Measurements from ENCODE around the gene FXYD7.
"Not testable (repeated sequence)": the region's sequence is repeated elsewhere in the genome, so short reads cannot be mapped to it uniquely, and the experiment has no call there.

Gene FXYD7

DNA sequence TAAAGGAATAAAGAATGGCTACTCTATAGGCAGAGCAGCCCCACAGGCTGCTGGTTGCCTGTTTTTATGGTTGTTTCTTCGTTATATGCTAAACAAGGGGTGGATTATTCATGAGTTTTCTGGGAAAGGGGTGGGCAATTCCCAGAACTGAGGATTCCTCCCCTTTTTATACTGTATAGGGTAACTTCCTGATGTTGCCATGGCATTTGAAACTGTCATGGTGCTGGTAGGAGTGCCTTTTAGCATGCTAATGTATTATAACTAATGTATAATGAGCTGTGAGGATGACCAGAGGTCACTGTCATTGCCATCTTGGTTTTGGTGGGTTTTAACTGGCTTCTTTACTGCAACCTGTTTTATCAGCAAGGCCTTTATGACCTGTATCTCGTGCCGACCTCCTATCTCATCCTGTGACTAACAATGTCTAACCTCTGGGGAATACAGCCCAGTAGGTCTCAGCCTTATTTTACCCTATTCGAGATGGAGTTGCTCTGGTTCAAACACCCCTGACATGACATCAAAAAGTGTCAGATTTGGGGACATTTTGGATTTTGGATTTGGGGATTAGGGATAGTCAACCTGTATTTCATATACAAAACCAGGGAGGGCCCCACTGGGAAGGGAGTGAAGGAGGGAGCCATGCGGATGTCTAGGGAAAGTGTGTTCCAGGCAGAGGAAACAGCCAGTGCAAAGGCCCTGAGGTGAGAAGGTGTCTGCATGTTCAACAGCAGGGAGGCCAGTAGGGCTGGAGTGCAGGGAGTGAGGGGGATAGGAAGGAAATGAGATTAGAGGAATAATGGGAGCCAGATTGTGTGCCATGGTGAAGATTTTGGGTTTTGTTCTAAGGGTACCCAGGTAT is 22.4 kb downstream of the FXYD7 start:
- DNase-seq (ENCODE audit: low read depth), result no peak

DNA sequence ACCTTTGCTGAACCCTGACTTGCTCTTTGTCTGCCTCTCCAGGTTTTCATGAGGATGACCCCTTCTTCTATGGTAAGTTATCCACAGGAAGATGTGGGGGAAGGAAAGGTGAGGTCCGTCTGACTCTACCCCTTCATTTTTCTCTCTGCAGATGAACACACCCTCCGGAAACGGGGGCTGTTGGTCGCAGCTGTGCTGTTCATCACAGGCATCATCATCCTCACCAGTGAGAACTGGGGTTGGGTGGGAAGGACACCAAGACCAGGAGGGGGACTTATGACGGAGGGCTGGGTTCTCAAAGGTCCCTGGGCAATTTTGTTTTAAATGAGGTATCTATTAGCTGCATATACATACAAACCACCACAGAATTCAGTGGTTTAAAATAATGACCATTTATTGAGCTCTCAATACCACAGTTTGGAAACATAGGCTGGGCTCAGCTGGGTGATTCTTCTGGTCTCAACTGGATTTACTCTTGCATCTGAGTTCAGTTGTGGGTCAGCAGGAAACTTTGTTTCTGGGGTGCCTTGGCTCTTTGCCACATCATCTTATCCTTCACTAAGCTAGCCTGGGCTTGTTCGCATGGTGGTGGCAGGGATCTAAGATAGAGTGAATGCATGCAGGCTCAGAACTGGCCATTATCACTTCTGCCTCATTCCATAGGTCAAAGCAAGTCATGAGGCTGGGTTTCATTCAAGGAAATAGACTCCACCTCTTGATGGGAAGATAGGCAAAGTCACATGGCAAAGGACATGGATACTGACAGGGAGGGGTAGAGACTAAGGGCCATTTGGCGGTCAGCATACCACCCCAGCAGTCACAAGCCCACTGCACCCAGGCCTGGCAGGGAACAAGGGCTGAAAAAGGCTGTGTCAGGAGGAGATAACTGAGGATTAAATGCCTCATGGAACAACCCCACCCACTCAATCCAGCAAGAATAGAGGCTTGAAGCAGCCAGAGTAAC is 23.3 kb downstream of the FXYD7 start:
- no peak for DNase-seq (ENCODE audit: low read depth)

DNA sequence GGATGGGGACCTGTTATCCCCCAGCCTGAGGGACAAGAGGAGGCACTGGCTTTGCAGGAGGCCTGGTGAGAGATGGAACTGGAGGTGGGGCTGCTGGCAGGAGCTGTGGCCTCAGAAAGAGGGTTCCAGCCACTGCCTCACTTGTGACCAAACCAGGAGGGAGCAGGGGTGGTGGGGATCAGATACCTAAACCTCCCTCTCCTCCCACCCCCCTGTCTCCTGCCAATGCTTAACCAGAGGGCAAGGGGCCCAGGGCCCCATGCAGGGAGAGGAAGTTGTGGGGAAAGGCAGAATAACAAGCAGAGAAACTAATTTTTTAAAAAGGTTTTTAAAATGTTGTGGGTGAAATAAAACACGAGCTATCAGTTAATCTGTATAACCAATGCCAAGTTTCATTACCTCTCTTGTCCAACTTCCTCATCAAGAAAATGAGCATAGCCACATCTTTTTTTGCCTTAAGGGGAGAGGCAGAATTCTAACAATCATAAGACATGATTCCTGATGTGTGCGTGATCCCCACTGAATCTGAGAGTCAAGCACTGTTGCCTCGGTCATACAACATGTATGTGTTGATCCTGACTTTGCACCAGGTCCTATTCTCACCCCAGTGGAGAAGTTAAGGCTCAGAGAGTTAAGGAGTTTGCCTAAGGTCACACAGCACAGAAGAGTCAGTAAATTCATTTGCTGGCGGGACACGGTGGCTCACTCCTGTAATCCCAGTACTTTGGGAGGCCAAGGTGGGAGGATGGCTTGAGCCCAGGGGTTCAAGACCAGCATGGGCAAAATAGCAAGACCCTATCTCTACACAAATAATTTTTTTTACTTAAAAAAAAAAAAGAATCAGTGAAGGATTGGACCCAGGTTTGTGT is 24.4 kb downstream of the FXYD7 start:
- DNase-seq (ENCODE audit: low read depth), result no peak

DNA sequence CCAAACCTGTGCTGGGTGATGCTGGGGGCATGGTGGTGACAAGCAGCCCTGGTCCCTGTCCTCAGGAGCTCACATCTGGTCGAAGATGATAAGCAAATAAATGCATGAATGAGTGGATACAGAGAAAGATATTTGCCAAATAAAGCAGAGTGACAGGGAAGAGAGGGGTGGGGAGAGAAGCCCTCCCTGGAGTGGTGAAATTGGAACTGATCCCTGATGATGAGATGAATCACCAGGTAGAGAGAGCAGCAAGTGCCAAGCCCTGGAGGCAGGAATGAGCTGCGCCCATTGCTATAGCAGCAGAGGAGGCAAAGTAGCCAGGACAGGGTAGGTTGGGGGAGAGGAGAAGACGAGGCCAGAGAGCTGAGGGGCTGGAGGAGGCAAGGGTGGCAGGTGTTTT is 25.1 kb downstream of the FXYD7 start:
- no peak for DNase-seq (ENCODE audit: low read depth)

GRCh38 chr19:35169221-35169995 is 26.4 kb downstream of the FXYD7 start:
- DNase-seq (ENCODE audit: low read depth), result no peak

DNA sequence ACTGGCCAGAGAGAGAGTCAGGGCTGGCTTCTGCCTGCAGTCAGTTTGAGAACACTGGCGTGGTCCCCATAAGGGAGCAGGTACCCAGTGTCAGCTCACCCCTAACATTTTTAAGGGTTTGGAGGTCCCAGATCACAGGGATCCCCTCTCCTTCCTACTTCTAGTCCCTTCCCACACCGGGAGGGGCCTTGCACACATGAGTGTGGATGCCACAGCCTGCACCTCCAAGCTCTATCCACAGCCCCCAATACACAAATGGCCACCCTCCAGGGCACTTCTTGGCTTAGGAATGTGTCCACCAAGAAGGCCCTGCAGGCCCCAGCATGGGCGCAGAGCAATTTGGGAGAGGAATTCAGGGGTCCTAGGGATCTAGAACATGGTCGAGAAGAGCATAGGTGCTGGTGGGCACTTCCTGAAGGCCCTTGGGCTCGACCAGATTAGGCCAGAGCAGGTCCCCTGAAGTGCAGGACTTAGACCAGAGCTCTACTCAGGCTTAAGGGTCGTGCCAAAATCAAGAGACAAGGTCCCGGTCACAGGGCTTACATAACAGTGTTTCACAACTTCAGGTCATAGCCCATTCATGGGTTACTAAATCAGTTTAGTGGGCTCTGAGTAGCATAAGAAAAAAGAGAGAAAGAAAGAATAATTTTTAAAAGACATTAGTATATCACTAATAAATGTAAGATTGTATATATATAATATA is 27.5 kb downstream of the FXYD7 start:
- no peak for DNase-seq (ENCODE audit: low read depth)

GRCh38 chr19:35171730-35172129 is 28.7 kb downstream of the FXYD7 start:
- no peak for DNase-seq (ENCODE audit: low read depth)

GRCh38 chr19:35174226-35174625 is 31.2 kb downstream of the FXYD7 start:
- DNase-seq (ENCODE audit: low read depth), result no peak

DNA sequence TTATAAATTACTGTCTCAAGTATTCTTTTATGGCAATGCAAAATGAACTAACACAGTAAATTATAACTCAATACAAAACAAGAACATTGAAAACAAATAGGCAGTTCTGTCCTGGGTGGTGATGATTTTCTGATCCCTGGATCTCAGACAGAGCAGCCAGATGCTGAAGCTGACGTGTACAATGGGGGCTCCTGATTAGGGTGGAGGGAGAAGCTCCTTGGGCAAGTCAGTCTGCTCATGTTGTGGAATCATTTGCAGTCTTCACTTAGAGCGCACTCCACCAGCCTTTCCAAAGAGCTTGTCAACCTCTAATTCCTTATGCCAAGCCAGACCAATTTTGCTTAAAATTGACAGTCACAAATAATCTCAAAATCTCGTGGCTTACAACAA is 33.1 kb downstream of the FXYD7 start:
- no peak for DNase-seq (ENCODE audit: low read depth)

GRCh38 chr19:35177377-35178274 is 34.6 kb downstream of the FXYD7 start:
- no peak for DNase-seq (ENCODE audit: low read depth)

- no peak for DNase-seq (ENCODE audit: low read depth)
These were observed 35.6 kb downstream of the FXYD7 start for GRCh38 chr19:35178701-35179100.

DNA sequence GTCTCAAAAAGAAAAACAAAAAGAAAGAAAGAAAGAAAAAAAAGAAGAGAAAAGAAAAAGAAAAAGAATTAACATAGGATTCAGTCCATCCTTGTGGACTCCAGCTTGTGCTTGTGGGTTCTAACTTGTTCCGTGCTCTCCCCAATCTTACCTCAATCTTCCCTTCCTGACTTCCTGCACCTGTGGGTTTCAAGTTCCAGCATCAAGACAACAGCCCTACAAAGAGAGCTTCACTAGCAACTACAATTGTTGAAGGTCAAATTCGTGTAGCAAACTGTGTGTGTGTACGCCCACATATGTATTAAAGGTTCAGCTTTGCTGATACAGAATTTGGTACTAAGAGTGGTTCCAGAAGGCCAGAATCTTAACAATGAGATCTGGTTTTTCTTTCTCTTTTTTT is 36.8 kb downstream of the FXYD7 start:
- DNase-seq (ENCODE audit: low read depth), result no peak

GRCh38 chr19:35181387-35181786 is 38.3 kb downstream of the FXYD7 start:
- DNase-seq (ENCODE audit: low read depth), result no peak

- DNase-seq (ENCODE audit: low read depth), result no peak
These were observed 41.2 kb downstream of the FXYD7 start for GRCh38 chr19:35184267-35184666.

DNA sequence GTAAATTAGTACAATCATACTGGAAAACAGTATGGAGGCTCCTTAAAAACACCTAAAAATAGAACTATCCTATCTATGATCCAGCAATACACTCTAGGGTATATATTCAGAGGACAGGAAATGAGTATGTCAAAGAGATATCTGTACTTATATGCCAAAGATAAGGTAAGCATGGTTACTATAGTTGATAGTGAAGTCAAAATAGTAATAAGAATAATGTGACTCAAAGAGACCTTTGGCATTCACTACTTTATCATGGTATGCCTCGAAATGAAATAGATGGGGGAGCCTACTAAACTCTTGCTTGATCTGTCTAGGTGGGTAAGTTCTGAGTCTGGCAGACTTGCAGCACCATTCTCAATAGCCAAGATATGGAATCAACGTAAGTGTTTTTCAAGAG is 41.8 kb downstream of the FXYD7 start:
- DNase-seq (ENCODE audit: low read depth), result no peak

DNA sequence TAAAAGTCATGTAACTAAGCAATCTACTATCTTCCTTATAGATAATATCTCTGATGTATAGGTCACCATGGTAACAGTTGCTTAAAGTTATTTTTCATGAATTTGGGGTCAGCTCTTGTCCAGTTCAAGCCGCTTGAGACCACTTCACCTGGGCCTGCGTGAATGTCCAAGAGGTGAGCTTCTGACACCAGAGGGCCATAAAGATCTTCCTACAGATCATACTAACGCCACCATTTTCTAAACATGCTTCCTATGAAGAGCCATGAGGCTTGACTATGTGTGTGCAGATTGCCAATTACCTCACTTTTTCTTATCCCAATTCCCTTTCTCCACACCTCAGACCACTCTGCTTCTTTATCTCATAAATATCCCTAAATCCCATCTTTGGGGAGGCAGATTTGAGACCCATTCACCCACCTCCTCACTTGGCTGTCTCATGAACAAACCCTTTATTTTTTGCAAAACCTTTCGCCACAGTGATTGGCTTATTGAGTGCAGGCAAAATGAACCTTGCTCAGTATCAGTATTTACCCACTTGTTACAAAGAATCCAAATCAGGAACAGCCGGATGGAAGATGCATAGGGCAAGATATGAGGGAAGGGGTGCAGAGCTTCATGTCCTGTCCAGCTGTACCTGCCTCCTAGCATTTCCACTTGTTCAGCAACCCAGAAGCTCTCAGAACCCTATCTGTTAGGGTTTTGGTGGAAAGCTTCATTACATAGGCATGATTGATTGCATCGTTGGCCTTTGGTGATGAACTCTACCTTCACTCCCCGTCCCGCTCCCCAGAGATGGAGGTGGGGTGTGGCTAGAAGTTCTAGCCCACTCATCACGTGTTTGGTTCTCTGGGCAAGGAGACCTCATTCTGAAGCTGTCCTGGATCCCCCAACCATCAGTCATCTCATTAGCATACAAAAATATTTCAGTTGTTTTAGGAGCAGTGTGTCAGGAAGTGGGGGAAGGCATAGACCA is 51.2 kb downstream of the FXYD7 start:
- DNase-seq (ENCODE audit: low read depth), result no peak

- no peak for DNase-seq (ENCODE audit: low read depth)
These were observed 52.8 kb downstream of the FXYD7 start for GRCh38 chr19:35195830-35196229.

DNA sequence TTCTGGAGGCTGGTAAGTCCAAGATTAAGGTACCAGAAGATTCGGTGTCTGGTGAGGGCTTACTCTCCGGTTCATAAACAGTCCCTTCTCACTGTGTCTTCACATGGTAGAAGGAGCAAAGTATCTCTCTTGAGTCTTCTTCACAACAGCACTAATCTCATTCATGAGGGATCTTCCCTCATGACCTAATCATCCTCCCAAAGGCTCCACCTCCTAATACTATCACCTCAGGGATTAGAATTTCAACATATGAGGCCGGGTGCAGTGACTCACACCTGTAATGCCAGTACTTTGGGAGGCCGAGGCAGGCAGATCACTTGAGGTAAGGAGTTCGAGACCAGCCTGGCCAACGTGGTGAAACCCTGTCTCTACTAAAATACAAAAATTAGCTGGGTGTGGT is 53.8 kb downstream of the FXYD7 start:
- DNase-seq (ENCODE audit: low read depth), result not testable (repeated sequence)

Measured in T-helper 22 cell (primary cell).